Astrocyte (in vitro differentiated cells and primary cell): ENCODE measurements around the gene KIAA1549. TPM values are rescaled to one million over a fixed set of nuclear protein-coding genes. Genes with fewer than 3 reads are reported as not detected.

ENCODE experiments used
- DNase-seq: peaks from one replicate; pipeline ENCODE4 v3.0.0-alpha.2; 2010; ENCODE audit warnings: low read depth
- FAIRE-seq: peaks from 2 replicates; lab custom pipeline; 2011; peaks lifted over from hg19 to GRCh38; lab: Jason Lieb, UNC
- H2AFZ ChIP-seq: 2 replicates; pipeline ENCODE4 v1.6.0; 2012; ENCODE audit warnings: low read depth, low read length, inconsistent platforms
- H3K27ac ChIP-seq: 2 replicates; pipeline ENCODE4 v1.5.1; 2011; ENCODE audit warnings: low read depth, low read length, inconsistent platforms
- H3K27me3 ChIP-seq: 2 replicates; pipeline ENCODE4 v1.6.0; 2011; ENCODE audit warnings: low read length, inconsistent platforms; ENCODE audit not compliant: insufficient read depth
- H3K36me3 ChIP-seq: 2 replicates; pipeline ENCODE4 v1.5.1; 2011; ENCODE audit warnings: low read length, inconsistent platforms; ENCODE audit not compliant: insufficient read depth
- H3K4me1 ChIP-seq: 2 replicates; pipeline ENCODE4 v1.5.1; 2011; ENCODE audit warnings: low read length, inconsistent platforms; ENCODE audit not compliant: insufficient read depth
- H3K4me2 ChIP-seq: 2 replicates; pipeline ENCODE4 v1.6.0; 2012; ENCODE audit warnings: low read length, inconsistent platforms
- H3K4me3 ChIP-seq: 2 replicates; pipeline ENCODE4 v1.5.1; 2011; ENCODE audit warnings: low read depth, mild to moderate bottlenecking, low read length, inconsistent platforms; ENCODE audit not compliant: insufficient read depth
- H3K79me2 ChIP-seq: 2 replicates; pipeline ENCODE4 v1.6.0; 2012; ENCODE audit warnings: mild to moderate bottlenecking, low read length, inconsistent platforms; ENCODE audit not compliant: insufficient read depth
- H3K9ac ChIP-seq: 2 replicates; pipeline ENCODE4 v1.6.0; 2012; ENCODE audit warnings: mild to moderate bottlenecking, low read length, inconsistent platforms
- H3K9me3 ChIP-seq: 2 replicates; pipeline ENCODE4 v1.5.1; 2012; ENCODE audit warnings: low read depth, mild to moderate bottlenecking, low read length, inconsistent platforms; ENCODE audit not compliant: insufficient read depth
- H4K20me1 ChIP-seq: 2 replicates; pipeline ENCODE4 v1.6.0; 2012; ENCODE audit warnings: low read length, inconsistent platforms; ENCODE audit not compliant: insufficient read depth
- H3K27ac Mint-ChIP-seq: one replicate; pipeline ENCODE4 v1.8.0; 2021; ENCODE audit warnings: mild to moderate bottlenecking, mixed read lengths; ENCODE audit not compliant: unreplicated experiment
- H3K27me3 Mint-ChIP-seq: one replicate; pipeline ENCODE4 v1.8.0; 2021; ENCODE audit warnings: low read depth, mixed read lengths; ENCODE audit not compliant: unreplicated experiment
- H3K36me3 Mint-ChIP-seq: one replicate; pipeline ENCODE4 v1.8.0; 2021; ENCODE audit warnings: low read depth, mixed read lengths; ENCODE audit not compliant: unreplicated experiment
- H3K4me1 Mint-ChIP-seq: one replicate; pipeline ENCODE4 v1.8.0; 2021; ENCODE audit warnings: low read depth, mixed read lengths; ENCODE audit not compliant: unreplicated experiment
- H3K4me3 Mint-ChIP-seq: one replicate; pipeline ENCODE4 v1.8.0; 2021; ENCODE audit warnings: mild to moderate bottlenecking, moderate library complexity, mixed read lengths; ENCODE audit not compliant: unreplicated experiment
- H3K9me3 Mint-ChIP-seq: one replicate; pipeline ENCODE4 v1.8.0; 2021; ENCODE audit warnings: mild to moderate bottlenecking, mixed read lengths; ENCODE audit not compliant: unreplicated experiment
- CTCF ChIP-seq: IDR thresholded peaks from 2 replicates; pipeline ENCODE4 v1.5.1; 2011; ENCODE audit warnings: low read depth, mild to moderate bottlenecking, inconsistent platforms, low read length, moderate library complexity; ENCODE audit not compliant: insufficient read depth
- EZH2 ChIP-seq: IDR thresholded peaks from 2 replicates; pipeline ENCODE4 v1.6.1; 2012; ENCODE audit warnings: mild to moderate bottlenecking, low read length, inconsistent platforms; ENCODE audit not compliant: insufficient read depth
- total RNA-seq: library from RNA; stranded (reverse); gene quantifications from 2 replicates; pipeline ENCODE4 v1.2.1, GENCODE V29; 2021

The KIAA1549 gene
- total RNA-seq, 1 donor from 2014 or later, result 10.3 TPM

GRCh38 chr7:138873220-138873892 is 107.8 kb downstream of the KIAA1549 start:
- DNase-seq (no peak), FAIRE-seq (no peak)
- H3K4me3 ChIP-seq, result no peak overlapping the region
- H3K4me2 ChIP-seq, result no peak overlapping the region
- H3K27me3 Mint-ChIP-seq, result no peaks in the 10 kb centered on the region
- H3K79me2 ChIP-seq, result no peaks in the 10 kb centered on the region
- no peaks in the 10 kb centered on the region for H3K27me3 ChIP-seq
- TF ChIP-seq EZH2 (no peak), CTCF (no peak)
- H3K27ac ChIP-seq, result no peak overlapping the region
- no peak overlapping the region for H3K4me3 Mint-ChIP-seq
- no peaks in the 10 kb centered on the region for H3K36me3 ChIP-seq
- peaks cover 24% of the 10 kb centered on the region for H3K4me1 ChIP-seq
- no peaks in the 10 kb centered on the region for H3K9me3 ChIP-seq
- H3K36me3 Mint-ChIP-seq, result peaks cover 18% of the 10 kb centered on the region
- H2AFZ ChIP-seq, result no peak overlapping the region
- no peaks in the 10 kb centered on the region for H3K9me3 Mint-ChIP-seq
- H3K9ac ChIP-seq, result no peak overlapping the region
- H3K4me1 Mint-ChIP-seq, result peaks cover 26% of the 10 kb centered on the region
- no peak overlapping the region for H3K27ac Mint-ChIP-seq
- no peaks in the 10 kb centered on the region for H4K20me1 ChIP-seq

GRCh38 chr7:138872576-138872975 is 108.6 kb downstream of the KIAA1549 start:
- Histone ChIP-seq H3K4me2 (no peak overlapping the region), H3K27me3 (no peaks in the 10 kb centered on the region), H3K9ac (no peak overlapping the region), H3K79me2 (no peaks in the 10 kb centered on the region), H3K4me3 (no peak overlapping the region), H3K27ac (no peak overlapping the region), H3K4me1 (peaks cover 24% of the 10 kb centered on the region), H3K9me3 (no peaks in the 10 kb centered on the region), H3K36me3 (no peaks in the 10 kb centered on the region), H4K20me1 (no peaks in the 10 kb centered on the region), H2AFZ (no peak overlapping the region)
- H3K4me1 Mint-ChIP-seq, result peaks cover 21% of the 10 kb centered on the region
- H3K27me3 Mint-ChIP-seq, result no peaks in the 10 kb centered on the region
- no peak overlapping the region for H3K4me3 Mint-ChIP-seq
- H3K27ac Mint-ChIP-seq, result peak overlapping the region; percentile 79
- DNase-seq (peak; percentile 38), FAIRE-seq (no peak)
- peaks cover 18% of the 10 kb centered on the region for H3K36me3 Mint-ChIP-seq
- TF ChIP-seq EZH2, result no peak
- TF ChIP-seq CTCF, result no peak
- H3K9me3 Mint-ChIP-seq, result no peaks in the 10 kb centered on the region

GRCh38 chr7:138871814-138872090 is 109.4 kb downstream of the KIAA1549 start:
- DNase-seq (no peak), FAIRE-seq (no peak)
- H3K4me2 ChIP-seq, result no peak overlapping the region
- no peaks in the 10 kb centered on the region for H3K36me3 ChIP-seq
- no peaks in the 10 kb centered on the region for H3K9me3 ChIP-seq
- Mint-ChIP-seq H3K4me3 (no peak overlapping the region), H3K27ac (no peak overlapping the region), H3K4me1 (peaks cover 20% of the 10 kb centered on the region), H3K36me3 (peaks cover 18% of the 10 kb centered on the region), H3K27me3 (no peaks in the 10 kb centered on the region), H3K9me3 (no peaks in the 10 kb centered on the region)
- no peaks in the 10 kb centered on the region for H4K20me1 ChIP-seq
- H3K79me2 ChIP-seq, result no peaks in the 10 kb centered on the region
- no peak overlapping the region for H3K9ac ChIP-seq
- H3K4me3 ChIP-seq, result no peak overlapping the region
- peaks cover 22% of the 10 kb centered on the region for H3K4me1 ChIP-seq
- TF ChIP-seq EZH2, result no peak
- TF ChIP-seq CTCF, result no peak
- no peaks in the 10 kb centered on the region for H3K27me3 ChIP-seq
- H3K27ac ChIP-seq, result no peak overlapping the region
- H2AFZ ChIP-seq, result no peak overlapping the region
